Measurements from ENCODE around the gene HNRNPA1L2.
"Not testable (repeated sequence)": the region's sequence is repeated elsewhere in the genome, so short reads cannot be mapped to it uniquely, and the experiment has no call there.

The HNRNPA1L2 gene

DNA sequence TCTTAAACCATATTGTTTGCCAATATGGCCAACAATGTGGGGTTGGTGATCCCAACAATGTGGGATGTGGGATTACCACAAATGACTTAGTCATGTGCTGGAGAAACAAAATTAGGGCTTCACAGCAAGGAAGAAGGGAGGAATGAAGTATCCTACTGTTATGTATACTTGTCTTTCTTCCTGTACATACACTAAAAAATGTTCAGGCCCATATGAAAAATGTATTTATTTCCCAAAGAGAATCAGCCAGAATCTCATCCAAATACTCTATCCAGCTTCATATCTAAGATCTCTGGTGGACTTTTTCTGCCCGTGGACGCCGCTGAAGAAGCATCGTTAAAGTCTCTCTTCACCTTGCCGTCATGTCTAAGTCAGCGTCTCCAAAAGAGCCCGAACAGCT, at the start of gene HNRNPA1L2:
Gene HNRNPA1L2, plus strand, starts transcription at position 301 of the 400 bp plus-strand sequence. Its CDS starts 62 bp downstream, at position 363.
- no peak for DNase-seq

DNA sequence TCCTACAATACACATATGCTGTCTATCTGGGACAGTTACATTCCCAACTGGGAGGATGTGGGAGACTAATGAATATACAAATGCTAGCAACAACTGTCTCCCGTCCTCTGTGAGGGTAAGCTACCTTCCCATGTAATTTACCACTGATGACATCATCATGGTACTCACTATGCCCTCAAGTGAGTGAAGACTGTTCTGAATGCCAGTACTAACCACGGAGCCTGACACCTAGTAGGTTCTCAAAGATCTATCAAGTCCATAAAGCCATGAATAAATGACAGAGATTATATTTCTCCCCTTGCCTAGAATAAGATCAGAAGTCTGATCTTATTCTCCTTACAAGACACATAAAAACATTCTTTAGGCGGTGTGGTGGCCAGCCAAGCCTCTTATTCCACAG, 49.1 kb upstream of the HNRNPA1L2 start:
- DNase-seq, result not testable (repeated sequence)

DNA sequence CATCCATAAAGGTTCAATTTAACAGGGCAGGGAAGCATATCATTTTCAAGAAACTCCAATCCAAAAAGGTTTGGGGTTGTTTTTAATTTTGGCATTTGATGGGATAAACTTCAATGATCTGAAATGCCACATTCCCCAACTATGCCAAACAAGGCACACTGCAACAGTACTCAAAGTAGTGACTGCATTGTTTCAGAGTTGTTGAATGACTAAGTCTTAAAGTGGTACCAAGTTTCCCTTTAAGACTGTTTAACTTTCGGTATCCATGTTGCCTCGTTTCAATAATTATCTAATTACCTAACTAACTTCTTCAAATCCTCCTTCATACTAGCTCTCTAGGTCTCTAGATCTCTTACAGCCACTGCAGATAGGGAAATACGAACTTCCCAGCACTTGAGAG, 48.4 kb upstream of the HNRNPA1L2 start:
- DNase-seq, result not testable (repeated sequence)

DNA sequence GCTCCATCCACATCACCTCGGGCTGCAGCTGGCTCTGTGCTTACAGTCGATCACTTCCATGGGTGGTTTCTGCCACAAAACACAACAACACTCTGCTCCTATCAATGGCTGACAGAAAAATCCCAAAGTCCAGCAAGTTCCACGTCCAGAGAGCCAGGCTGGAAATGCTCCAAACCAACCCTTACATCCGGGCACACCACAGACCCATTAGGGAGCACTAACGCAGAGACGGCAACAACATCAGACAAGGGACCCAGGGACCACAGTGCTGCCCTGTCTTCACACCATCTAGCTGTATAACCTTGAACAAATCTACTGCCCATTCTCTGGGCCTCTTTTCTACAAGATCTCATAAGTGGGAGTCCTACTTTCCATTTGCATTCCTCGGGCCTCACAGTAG, 47.9 kb upstream of the HNRNPA1L2 start:
- not testable (repeated sequence) for DNase-seq

DNA sequence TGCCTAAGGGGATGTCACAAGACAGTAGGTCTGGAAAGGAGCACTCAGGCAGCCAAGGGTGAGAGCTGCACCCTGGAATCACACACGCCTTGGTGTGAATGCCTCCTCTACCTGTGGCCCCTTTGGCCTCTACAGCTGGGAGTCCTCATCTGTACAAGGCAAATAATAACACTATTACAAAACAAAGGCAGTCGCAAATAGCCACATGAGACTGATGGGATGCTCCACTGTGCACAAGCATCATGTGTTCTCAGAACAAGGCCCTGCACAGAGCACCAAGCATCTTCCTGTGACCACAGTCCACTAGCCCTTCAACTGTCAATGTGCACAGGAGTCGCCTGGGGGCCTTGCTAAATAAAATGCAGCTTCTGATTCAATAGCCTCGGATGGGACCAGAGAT, 44.6 kb upstream of the HNRNPA1L2 start:
- no peak for DNase-seq

DNA sequence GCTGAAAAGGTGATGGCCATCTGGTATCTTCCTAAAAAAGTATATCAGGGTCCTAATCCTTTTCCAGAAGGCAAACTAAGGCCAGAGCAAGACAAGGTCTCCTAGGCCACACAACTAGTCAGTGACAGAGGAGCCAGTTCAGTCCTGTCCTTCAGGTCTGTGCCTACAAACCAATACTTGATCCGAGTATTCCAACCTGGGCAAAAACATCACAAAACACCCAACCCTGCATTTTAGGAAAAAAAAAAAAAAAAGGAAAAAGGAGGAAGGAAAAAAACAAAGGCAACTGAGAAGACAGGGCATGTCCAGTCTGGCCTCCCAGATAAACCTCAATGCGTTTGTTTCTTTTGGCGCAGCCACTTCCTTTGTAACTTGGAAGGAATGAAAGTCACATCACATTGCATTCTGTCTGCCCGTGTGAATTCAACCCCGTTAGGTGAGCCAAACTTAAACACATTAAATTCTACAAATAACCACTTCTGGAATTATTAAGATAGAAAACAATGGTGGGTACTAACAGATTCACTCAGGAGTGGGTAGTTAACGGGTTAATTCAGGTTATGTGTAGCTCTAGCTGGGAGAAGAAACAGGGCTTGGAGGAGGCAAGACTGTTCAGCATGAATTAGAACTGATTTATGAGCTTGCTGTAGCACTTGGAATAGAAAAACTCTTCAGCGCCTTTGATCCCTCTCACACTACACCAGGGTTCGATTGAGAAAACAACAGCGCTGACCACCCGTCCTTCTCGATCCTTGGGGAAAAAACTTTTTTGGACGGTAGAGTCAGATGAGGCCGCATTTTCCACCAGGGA, 43.0 kb upstream of the HNRNPA1L2 start:
- no peak for DNase-seq

DNA sequence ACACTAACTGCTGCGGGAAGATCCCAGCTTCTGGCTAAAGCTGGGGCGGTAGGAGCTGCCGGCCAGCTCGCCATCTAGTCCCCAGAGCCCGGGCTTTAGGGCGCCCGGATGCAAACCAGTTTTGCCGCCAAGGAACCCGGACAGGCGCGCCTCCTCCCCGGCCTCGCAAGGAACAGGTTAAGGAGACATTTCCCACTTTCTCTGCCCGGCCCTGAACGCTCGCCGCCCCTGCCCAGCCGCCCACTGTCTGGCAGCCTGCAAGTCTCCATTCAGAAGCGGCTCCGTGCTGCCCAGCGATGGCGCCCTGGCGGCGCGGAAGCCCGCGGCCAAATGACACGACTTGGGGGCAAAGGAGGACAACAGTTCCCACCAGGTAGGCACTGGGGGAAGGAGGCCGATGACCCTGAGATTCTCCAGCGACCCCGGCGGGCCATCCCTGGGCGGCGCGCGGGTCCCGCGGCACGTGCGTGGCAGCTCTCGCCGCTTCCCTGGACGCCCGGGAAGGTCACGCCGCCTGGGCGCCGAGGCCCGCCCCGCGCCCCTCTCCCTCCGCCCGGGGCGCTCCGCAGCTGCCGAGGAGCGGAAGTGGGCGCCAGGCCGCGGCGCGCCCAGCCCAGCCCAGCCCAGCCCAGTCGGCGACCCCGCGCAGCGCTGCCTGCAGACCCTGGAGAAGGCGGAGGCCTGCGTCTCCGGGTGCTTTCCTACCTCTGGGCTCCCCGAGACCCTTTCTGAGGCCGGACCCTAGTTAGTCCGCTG, 42.2 kb upstream of the HNRNPA1L2 start:
- DNase-seq, result no peak

DNA sequence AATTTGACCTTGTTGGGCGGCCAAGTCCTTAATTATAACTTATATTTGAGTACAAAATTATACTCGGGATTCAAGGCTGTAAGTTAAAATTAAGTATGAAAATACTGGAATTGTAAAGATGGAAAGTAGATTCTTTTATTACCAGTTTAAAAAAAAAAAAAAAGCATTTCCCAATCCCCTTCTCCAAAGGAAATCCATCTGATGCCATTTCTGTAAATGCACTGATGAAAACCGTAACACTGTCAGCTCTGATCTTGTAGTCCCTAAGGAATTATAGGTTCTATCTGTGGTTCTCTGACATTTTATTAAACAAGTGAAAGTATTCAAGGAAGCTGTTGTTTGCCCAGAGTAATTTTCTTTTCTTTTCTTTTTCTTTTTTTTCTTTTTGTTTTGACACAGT, 41.6 kb upstream of the HNRNPA1L2 start:
- DNase-seq, result no peak

DNA sequence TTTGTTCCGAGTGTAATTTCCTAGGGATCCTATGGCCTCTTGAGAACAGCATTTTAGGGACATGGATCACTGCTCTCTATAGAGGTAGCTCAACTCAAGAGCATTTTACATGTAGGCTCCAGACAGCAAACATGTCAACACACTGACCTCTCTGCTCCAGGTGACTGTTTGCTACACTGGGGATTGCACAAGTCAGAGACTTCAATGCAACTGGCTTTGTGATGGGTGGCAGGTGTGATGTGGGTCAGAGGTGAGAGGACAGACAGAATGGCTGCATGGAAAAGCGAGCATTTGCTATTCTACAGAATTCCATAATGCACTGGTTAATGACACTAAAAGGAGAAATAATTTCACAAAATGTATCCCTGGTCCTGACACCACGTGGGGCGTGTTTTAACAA, 38.9 kb upstream of the HNRNPA1L2 start:
- DNase-seq, result not testable (repeated sequence)

DNA sequence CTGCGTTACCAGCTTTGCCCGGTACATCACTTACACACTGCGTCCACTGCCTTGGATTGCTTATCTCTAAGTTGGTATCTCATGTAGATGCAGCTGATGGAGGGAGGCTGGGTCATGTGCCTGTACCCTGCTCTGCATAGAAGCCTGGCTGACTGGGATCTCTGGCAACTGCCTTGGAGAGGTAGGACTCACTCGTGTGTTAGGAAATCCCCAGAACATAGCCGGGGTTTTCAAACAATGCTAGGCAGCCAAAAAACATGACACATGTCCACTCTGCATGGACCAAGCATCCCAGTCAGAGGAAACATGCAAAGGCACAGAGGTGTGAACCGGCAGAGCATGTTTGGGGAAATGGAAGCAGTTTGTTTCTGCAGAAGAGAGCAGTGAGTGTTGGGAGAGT, 36.1 kb upstream of the HNRNPA1L2 start:
- not testable (repeated sequence) for DNase-seq

DNA sequence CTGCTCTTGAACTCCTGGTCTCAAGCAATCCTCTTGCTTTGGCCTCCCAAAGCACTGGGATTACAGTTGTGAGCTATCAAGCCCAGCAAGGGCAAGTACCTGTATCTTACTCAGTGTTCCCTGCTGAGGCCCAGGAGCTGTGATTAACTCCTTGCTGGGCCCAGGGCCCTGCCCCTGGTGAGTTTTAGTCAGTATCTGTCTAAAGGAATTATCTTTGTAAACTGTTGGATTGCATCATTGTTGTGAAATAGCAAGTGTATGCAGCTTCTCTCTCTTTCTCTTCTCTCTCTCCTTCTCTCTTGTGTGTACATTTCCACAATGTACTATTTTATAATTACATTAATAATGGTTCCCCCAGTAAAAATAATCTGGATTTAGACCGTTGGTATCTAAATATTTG, 35.4 kb upstream of the HNRNPA1L2 start:
- not testable (repeated sequence) for DNase-seq

DNA sequence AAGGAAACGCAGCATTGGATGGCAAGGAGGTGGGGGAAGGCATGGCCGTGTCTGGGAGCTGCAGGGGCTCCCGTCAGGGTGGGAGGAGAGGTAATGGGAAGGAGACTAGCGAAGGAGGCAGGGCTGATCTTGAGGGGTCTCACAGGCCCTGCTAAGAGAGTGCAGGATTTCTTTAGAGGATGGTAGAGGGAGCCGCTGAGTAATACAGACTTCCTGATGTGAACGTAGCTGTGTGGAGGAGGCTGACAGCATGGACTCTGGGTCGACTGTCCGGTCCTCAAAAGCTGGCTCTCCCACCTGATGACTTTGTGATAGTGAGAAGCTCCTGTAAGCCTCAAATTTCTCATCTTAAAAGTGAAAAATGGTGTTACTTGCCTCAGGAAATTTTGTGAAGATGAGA, 34.0 kb upstream of the HNRNPA1L2 start:
- DNase-seq, result not testable (repeated sequence)

DNA sequence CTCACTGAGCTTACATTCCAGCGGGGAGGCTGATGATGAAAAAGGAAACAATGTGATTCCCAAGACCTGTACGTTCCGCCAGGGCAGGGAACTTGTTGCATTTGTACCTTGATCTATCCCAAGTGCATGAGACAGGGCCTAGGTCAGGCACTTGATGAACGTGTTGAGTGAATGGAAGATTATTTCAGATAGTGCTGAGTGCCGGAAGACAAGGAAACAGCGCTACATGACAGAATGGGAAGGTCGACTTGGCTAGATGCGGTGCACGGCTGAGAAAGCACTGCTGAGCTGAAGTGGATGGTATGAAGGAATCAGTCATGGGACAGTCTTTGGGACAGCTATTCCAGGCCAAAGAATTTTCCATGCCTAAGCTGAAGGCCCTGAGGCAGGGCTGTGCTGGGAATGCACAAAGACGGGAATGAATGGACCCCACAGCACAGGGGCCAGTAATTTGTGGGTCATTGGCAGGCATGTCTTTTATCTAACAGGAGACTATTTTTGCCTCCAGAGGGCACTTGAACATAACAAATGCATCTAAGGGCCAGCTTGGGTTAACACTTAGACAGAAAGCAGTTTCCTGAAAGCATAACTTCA, 33.1 kb upstream of the HNRNPA1L2 start:
- DNase-seq, result not testable (repeated sequence)

DNA sequence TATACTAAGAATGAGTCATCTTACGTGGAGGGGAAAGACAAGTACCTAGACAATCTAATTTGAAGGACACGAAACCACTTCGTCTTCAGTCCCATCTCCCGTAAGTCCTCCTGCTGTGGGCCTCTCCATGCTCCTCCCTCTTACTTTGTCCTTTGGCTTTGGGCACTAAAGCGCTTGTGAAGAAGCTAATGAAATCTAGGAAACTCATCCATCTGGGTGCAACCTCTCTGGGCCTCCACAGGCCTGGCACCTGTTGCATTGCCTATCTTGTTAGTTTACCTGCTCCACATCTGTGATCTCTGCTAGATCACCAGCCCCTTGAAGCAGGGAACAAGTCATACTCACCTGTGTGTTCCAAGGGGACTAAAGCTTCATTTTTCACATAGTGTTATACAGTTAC, 32.1 kb upstream of the HNRNPA1L2 start:
- not testable (repeated sequence) for DNase-seq

DNA sequence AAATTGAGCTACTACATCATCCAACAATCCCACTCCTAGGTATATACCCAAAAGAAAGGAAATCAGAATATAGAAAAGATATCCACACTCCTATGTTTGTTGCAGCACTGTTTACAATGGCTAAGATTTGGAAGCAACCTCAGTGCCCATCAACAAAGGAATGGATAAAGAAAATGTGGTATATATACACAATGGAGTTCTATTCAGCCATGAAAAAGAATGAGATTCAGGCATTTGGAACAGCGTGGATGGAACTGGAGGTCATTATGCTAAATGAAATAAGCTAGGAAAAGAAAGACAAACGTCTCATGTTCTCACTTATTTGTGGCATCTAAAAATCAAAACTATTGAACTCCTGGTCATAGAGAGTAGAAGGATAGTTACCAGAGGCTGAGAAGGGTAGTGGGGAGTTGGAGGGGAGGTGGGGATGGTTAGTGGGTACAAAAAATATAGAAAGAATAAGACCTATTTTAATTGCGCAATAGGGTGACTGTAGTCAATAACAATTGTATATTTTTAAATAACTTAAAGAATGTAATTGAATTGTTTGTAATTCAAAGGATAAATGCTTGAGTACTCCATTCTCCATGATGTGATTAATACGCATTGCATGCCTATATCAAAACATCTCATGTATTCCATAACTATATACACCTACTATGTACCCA, 27.0 kb upstream of the HNRNPA1L2 start:
- DNase-seq, result no peak

DNA sequence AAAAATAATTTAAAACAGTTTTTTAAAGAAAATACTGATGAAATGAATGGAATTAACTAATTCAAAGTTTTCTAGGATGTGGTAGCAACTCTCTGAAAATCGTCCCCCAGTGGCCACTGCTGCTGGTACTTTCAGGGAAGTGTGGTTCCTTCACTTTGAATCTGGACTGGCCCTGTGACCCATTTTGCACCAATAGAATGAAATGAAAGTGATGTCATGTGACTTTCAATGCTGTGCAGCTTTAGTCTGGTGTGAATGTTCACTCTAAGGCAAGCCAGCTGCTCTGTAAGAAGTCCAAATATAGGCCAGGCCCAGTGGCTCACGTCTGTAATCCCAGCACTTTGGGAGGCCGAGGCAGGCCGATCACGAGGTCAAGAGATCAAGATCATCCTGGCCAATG, 26.4 kb upstream of the HNRNPA1L2 start:
- DNase-seq, result no peak

DNA sequence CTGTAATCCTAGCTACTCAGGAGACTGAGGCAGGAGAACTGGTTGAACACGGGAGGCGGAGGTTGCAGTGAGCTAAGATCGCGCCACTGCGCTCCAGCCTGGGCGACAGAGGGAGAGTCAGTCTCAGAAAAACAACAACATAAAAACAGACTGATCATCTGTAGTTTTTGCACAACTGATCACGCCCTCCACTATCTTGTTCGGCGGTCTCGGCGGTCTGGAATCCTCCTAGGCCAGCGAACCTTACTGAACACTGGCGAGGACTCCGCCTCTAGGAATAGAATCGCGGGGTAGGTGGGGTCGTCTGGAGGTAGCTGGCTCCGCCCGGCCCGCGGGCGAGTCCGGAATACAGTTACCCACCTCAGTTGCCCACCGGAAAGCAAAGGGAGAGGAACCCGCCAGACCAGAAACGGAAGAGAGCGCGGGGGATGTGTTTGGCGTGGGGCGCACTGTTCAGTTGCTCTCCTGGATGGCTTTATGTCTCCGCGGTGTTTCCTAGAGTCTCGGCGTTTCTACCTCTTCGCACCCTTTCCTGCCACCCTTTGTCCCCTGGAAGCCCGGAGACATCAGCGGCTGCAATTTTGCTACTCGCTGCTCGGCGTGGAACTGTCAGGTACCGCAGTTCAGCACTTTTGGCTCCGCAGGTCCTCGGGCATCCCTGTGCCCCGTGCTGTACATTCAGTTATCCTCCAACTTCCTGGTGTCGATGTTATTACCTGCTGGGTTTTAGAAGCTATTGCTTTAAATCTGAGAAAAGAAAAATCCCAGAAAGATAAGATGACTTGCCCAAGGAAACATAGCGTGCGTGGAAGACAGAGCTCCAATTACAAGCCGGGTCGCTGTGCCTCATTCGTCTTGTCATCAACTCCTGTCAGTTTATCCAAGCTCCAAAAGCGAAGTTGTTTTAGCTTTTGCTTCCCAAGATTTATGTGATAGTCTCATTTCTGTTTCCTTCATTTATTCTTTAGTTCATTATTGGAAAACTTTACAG, 24.9 kb upstream of the HNRNPA1L2 start:
- peak; percentile 81 to 83 for DNase-seq

DNA sequence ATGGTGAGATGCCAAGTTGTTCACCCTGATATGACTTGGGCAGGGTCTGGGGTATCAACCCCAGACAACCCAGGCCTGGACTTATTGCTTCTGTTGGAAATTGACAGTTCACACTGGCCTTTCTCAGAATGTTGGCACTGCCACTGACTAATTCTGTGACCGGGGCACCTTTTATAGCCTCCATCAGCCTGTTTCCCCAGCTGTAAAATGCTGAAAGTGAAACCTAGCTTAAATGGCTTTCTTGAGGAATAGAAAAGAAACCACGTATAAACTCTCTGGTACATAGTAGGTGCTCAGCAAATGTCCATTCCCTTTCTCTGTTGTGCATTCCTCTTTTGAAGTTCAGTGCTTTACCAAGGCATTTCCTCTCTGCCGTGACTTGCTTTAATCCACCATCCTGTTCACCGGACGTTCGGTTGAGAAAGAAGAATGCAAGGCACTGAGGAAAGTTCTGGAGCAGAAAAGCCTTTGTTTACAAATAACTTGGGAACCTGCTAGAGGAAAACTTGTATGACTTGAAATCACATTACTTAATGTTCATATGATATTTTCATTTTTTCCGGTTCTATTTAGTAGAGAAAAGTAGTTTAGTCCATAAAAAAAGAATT, 11.0 kb upstream of the HNRNPA1L2 start:
- not testable (repeated sequence) for DNase-seq

DNA sequence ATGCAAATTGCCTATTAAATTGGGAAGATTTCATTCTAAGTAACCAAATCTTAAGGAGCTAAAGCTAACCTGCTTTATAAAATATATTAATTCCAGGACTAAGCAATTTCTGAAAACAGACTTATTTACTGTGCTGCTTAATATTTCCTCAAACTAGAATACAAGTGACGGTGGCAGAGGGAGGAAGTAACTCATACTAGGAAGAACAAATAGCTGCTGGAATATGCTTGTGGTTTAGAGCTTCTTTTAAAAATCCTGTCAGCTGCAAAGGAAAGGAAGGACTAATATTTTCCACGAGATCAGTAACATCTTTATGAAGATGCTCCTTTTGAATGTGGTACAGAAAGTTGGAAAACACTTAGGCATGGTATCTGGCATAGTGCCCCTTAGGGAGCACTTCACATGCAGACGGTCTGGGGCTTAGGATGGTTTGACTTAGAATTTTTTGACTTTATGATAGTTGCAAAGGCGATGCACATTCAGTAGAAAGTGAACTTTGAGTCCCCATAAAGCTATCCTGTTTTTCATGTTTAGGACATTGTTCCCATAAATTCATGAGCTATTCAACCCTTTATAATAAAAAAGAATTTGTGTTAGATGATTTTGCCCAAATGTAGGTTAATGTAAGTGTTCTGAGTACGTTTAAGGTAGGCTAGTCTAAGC, 3.4 kb upstream of the HNRNPA1L2 start:
- DNase-seq, result no peak

DNA sequence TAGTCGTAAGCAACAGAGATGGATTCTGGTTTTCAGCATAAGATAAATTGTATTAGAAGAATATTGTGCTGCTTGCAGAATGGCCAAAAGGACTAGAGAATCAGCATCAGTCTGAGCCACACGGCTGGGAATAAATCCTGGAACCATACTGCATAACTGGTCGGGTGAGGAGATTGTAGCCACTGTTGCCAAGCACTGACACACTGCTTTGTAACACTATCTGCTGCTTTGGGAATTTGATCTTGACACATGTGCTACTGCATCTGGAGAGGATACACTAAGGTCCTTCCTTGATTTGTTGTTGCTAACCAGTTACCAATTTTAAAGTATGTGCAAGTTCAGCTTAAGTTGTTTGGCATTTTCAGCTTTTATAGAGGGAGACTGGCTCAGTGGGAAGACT, 1.9 kb downstream of the HNRNPA1L2 start:
- no peak for DNase-seq

DNA sequence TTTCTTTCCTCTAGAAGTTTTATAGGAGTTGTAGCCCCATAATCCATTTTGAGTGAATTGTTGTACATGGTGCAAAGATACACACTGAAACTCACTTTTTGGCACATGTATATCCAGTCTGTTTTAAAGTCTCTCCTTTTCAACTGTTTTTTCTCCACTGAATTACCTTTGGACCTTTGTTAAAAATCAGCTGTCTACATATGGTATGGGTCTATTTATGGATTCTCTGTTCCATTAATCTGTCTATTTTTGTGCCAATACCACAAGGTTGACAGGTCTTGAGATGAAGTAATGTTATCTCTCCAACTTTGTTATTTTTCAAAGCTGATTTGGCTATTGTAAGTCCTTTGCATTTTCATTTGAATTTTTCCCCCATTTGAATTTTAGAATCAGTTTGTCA, 4.7 kb downstream of the HNRNPA1L2 start:
- DNase-seq, result no peak
